GM21576 (cell line): ENCODE data around the gene KRT73.

ENCODE experiments used
- ATAC-seq: cut with Tn5 transposase; IDR thresholded peaks from one replicate; pipeline ENCODE4 v1.9.1; 2021; ENCODE audit warnings: mild to moderate bottlenecking, moderate library complexity; ENCODE audit not compliant: unreplicated experiment

KRT73 gene

DNA sequence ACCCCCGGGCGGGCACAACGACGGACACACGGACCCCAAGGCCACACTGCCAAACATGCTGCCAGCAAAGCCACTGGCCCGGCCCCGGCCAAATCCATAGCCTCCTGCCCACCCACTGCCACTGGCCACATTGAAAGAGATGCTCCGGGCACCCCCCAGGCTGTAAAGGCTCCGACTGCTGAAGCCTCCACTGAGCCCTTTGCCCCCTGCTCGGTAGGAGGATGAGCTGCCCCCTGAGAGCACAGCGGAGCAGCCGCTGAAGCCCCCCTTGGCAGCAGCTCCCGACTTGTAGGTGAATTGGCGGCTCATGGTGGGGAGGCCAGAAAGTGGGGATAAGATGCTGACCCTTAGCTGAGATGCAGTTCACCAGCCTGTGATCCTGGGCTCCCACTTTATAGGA lies at the start of gene KRT73:
KRT73 (minus strand) TSS at position 344 of the 400 bp plus-strand sequence; CDS start at position 309, 35 bp downstream.
- ATAC-seq = no peak

DNA sequence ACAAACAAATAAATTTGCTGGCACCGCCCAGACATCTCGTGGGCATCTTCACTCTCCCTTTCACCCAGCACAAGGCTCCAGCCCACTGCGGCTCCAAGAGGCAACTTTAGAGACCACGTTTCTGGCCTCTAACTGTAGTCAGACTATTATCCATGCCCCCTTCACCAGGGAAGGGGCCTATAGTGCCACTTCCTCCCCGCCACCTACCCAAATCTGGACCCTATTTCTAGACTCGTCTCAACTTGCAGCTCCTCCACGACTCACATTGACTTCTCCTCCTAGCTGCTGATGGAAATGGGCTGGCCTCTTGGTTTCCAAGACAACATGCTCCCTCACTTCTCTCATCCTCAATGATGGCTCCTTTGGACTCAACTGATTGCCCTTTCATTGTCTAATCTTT lies 49.6 kb upstream of the KRT73 start:
- no peak for ATAC-seq

DNA sequence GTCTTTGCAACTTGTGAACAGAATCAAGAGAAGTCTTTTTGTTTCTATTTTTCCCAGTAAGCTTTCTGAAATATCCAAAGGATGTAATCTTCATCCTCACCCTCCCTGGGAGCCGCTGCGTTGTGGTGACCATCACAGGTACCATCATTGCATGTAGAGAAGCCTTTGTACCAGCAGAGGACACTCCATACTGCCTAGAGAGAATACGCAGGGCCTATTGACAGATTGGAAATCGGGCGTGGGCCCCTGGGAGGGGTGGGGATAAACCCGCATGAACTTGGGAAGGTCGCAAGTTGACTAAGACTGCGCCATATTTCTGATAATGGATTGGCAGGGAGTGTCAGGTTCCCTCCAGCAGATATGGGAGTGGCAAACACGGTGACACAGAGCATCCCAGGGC lies 49.1 kb upstream of the KRT73 start:
- ATAC-seq = no peak

DNA sequence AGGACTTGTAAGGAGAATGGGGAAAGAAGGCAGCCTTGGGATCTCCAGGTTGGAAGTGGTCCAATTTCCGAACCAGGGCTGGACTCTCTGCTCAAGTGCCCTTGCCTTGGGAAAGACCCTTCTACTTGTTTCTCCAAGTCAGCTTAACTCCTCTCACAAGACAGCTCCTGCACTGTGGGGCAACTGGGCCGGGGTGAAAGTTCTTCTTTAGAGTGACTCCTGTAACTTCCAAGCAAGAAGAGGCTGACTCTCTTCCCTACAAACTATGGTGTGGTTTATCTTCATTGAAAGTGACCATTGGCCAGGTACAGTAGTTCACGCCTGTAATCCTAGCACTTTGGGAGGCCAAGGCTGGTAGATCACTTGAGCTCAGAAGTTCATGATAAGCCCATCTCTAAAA lies 48.1 kb upstream of the KRT73 start:
- ATAC-seq = no peak

DNA sequence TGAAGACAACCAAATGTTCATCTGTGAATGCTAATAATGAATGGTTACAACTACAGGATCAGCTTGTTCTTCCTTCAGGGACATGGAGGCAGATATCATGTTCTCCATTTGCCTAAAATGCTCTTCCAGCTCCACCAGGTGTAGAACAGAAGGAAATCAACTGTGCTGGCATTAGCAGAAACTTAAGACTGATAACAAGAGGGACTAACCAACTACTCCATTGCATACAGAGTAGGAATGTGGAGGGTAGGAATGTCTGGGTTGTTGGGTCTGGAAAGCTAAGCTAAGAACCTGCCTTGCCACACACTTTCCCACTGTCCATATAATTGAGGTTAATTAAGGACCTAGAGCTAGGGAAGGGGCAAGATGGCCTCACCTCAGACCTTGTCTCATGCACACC lies 45.1 kb upstream of the KRT73 start:
- ATAC-seq = no peak

DNA sequence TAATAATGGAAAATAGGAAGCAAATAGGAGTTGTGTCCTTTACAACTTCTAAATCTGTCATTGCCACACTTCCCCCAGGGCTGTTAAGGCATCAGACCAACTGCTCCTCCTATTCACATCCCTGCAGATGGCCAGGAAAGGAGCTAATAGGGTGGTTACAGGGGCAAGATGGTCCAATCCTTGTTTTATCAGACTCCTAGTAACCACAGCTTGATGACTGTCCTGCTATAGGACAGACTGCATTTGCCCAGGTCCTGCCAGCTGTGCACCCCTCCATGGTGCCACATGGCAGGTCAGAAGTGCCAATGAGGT lies 44.5 kb upstream of the KRT73 start:
- no peak for ATAC-seq

DNA sequence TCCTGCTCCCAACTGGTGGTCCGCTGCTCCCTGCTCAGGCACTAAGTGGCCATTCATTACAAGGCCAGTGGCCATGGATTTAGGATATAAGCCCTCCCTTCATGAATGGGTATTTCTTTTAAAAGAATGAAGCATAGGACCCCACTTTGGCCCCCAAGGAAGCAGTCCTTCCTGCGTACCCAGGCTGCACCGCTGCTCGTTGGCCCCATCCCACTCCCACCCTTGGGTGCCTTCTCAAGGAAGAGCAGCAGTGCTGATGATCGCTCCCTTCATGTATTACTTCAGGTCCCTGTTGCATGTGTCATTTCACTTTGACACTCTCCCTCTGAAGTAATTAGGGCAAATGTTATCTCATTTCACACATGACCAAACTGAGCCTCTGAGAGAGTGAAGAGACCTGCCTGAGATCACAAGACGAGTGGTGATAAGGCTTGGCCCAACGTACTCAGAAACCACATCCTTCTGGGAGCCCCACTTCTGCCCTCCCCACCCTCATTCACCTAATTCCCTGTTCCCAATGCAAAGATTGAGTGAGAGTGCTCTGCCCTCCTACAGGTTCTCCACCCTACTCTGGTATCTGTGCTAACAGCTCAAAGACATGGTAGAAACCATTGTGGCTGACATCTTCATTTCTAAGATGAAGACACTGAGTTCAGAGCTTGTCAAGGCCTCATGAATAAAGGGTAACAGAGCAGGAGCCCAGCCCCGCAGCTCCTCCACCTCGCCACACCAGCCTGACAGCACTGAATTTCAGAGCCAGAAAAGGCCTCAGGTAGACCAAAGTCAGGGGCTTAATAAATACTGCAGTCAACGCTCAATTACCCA lies 43.9 kb upstream of the KRT73 start:
- no peak for ATAC-seq

DNA sequence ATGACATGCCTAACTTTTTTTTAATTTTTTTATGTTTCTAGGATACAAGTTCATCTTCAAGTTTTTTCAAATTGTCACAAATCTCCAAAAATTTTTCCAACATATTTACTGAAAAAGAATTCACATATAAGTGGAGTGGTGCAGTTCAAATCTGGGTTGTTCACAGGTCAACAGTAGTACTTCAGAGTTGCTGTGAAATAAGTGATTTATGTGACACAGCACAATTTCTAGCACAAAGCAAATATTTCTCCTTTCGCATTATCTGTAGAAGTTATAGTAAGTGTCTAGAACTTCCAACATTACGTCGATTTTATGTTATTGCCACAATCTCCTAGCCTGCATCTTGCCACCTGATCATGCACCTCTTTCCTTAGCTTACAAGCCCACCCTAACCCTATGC lies 43.3 kb upstream of the KRT73 start:
- no peak for ATAC-seq

DNA sequence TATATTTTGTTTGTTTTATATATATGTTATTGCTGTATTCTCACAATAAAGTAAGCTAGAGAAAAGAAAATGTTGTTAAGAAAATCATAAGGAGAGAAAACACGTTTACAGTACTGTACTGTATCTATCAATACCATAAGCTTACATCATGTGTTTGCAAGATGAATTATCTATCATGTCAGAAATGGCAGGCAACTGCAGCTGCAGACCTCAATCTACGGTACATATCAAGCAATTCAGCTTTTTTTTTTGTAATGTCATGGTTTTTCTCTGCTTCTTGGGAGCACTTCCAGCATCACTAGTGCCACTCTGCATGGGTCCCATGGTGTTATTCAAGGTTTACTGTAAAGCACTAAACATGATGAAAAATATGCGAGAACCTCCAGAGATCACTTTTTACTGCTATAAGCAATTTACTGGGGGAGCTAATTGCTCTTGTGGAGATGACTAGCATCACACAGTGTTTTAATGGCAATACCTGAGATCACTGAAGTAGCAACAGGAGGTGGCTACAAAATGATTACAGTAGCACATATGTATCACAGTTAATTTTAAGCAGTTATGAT lies 42.7 kb upstream of the KRT73 start:
- no peak for ATAC-seq

DNA sequence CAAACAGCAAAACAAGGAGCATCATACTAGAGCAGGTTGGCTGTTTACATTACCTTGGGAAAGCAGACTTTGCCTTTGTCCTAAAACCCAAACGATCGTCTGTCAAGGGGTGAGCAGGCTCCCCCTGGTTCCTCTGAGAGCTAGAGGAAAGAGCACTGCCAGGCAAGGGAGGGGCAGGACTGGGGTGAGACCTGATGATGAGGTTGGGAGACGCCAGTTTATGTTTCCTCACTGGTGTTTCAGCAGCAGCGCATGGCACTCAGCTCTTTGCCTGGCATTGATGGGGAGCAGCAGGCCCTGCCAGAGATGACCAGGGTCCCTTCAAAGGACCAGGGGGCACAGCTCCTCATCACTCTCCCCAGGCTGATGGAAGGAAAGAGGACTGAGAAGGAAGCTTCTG lies 41.6 kb upstream of the KRT73 start:
- ATAC-seq = no peak

DNA sequence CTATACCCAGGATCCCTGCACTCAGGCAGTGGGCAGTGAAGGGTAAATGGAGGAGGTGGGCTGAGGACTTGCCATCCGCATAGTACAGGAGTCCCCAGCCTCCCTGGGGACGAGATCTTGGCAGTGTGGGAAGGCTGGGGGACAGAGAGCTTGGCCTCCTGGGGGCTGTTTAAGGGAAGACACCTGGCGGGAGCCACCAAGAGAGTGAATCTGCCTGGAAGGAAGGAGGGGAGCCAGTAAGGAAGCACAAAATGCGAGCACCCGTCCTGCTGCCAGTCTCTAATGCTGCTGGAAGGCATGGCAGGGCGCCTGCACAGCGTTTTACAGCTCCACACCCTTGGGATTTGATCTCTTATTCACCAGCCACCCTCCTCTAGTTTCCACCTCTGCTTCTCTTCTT lies 41.0 kb upstream of the KRT73 start:
- ATAC-seq = no peak

DNA sequence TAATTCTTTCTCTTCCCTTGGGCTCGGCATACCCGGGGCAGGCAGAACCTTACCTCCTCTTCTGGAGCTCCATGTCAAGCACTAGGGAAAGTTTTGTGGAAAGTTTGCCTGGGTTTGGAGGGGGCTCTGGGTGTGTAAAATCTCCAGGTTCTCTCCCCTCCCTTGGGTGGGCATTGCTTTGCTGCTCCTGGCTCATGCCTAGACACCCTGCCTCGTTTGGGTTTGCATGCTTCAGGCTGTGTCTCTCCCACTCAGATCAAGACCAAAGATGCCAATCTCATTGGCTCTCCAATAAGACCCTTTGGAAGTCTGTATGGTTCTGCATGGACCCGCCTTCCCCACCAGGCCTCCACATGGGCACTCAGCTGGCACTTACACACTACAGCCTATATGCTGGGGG lies 39.8 kb upstream of the KRT73 start:
- ATAC-seq = no peak

DNA sequence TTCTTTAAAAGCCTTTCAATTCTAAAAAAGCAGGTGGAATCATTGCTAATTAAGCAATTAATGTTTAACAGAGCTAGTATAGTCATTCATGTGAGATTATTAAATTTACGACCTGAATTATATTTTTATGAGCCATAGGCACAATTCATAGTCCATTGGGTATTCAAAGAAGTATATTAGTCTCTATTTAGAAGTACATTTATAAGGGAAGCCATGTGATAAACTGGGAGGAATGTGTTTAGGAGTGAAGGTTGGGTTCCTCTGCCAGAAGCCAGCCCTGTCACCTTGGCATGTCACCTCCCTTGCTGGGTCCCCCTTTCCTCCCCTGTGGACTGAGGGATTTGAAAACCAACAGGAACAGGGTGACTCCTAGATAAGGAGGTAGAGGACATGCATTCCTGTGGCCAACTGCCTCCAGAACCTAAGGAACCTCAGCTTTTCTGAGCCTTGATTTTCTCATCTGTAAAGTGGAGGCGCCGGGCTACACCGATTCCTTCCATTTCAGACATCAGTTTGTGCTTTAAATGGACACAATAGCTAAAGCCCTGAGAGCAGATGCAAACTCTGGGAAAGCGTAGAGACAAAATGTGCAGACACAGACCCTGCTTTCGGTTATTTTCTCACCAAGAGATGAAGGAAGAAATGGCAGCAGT lies 39.0 kb upstream of the KRT73 start:
- ATAC-seq = no peak

DNA sequence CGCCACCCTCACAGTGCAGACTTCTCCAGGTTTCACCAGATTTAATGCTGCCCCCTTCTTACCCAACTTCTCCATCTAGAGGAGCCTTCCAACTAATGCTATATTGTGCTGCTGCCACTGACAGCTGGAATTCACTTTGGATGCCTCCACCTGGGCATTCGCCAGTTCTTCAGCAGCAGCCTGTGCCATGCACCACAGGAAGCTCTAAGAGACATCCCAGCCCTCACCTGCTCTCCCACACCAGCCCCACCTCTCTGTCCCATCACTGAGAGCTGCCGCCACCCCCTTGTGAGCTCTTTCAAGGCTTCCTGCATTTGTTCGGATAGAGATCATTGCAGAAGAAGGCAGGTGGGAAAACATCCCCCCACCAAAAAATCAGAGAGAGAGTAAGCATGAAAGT lies 38.3 kb upstream of the KRT73 start:
- no peak for ATAC-seq

DNA sequence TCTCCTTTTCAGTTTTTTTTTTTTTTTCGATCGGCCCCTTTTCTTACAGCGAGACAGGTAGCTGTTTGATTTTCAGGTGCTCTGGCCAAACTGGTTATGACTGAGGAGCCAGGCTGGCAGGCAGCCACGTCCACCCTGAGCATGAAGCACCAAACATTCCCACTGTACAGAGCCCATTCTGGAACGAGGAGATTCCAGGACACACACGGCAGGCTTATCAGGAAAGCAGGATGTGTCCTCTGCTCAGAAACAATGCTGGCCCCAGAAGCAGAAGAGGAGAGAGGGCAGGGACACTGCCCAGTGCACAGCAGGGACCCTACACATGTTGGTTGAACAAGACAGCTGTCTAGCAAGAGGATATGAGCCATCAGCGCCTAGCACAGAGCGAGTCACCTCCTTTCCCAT lies 37.4 kb upstream of the KRT73 start:
- no peak for ATAC-seq

DNA sequence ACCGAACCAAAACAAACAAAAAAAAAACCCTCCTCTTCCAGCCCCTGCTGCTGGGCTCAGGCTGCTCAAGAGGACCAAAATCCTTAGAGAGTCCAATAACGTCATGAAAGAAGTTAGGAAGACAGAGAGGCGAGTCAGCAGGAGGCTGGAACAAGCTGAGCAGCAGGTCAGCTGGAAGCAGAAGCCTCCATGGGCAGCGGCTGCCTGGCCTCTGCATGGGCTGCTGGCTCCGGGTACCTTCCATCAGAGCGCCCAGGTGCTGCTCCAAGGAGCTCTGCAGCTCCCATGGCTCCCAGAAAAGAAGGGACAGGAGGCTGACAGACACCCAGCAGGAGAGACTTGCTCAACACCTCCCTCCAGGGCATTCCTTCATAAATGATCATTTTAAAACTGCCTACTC lies 36.9 kb upstream of the KRT73 start:
- no peak for ATAC-seq

DNA sequence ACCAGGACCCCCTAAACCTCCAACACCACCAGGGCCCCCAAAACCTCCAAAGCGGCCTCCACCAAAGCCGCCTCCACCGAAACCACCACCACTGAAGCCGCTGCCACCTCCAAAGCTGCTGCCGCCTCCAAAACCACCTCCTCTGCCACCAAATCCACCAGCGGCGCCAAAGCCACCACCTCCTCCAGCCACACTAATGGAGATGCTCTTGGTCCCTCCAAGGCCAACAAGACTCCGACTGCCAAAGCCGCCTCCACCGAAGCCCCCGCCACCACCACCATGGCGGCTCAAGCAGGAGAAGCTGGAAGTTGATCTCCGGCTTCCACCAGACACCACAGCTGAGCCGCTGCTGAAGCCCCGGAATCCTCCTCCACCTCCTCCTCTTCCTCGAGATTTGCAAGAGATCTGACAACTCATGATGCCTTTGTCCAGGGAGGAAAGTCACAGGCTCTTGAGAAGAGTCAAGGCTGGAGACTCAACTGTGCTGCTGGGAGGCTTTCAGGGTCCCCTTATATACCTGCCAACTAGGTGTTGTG lies 33.4 kb upstream of the KRT73 start, which contains the start of gene KRT2:
KRT2 (minus strand) TSS at position 486 of the 536 bp plus-strand sequence; CDS start at position 417, 69 bp downstream.
- ATAC-seq = no peak

DNA sequence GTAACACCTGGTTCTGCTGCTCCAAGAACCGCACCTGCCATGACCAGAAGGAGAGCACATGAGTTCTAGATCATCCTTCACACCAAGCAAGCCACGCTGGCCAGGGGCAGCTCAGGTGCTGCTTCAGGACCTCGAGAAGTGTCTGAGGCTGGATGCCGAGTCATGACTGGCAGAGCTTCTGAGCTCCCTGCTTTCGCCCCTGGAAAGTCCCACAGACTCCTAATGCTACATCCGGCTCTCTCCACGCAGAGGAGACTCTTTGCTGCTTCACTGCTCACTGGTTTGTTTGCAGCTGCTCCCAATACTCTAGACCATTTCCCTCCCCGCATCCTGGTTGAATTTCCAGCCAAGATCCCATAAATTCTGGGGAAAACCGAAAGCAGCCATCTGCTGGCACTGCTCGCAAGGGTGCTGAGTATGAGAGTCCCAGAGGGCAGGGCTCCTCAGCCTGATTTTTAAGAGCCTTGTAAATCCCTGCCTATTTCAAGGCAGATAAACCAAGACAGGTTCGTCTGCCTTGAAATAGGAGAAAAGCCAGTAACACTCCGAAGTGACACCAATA lies 32.2 kb upstream of the KRT73 start:
- ATAC-seq = no peak

DNA sequence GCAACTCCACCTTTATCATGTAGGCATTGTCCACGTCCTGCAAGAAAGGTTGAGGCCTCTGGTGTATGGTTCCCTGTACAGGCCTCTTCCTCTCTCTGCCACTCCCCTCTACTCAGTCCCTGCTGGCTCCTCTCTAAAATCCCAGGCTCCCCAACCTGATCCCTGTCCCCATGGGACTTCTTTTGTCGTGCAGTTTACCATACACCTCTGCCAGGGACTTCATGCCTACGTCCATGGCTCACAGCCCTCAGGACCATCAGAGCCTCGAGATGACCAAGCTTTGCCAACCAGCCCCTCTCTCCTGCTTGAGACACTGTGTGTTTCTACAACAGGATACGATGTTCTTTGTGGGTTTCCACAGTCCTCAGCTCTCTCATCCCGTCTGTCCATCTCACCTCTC lies 30.7 kb upstream of the KRT73 start:
- no peak for ATAC-seq

DNA sequence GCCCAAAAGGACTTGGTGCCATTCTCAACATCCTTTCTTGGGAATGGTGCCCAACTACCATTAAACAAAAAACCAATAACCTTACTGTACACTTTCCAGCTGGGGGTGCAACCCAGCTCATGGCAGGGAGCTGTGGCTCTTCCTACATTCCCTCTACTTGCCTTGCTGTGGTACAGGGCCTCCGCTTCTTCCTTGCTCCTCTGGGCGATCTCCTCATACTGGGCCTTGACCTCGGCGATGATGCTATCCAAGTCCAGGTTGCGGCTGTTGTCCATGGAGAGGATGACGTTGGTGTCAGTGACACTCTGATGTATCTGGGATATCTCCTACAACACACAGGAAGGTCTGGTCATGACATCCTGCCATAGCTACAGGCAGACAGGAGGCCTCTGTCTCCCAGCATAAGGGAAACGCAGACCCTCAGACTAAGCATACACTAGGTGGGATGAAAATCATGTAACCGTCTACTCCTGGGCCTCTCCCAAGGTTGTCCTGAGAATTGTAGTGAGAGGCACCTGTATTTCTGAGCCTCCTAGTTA lies 29.7 kb upstream of the KRT73 start:
- no peak for ATAC-seq

DNA sequence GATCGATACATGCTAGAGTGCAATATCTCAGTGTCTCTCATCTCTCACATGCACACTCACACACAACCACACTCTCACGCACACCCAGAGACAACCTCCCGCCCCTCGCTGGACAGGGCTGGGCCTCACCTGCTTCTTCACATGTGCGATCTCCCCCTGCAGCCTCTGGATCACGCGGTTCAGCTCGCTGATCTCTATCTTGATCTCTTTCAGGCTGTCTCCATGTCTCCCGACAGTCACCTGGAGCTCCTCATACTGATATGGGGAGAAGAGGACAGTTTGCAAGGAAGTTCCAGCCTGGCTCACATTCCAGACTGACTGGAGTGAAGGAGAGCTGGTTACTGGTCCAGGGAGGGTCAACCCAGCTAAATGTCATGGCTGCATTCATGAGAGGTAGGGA lies 29.2 kb upstream of the KRT73 start:
- ATAC-seq = no peak
